ENCODE results near the gene GCN1.

DNA sequence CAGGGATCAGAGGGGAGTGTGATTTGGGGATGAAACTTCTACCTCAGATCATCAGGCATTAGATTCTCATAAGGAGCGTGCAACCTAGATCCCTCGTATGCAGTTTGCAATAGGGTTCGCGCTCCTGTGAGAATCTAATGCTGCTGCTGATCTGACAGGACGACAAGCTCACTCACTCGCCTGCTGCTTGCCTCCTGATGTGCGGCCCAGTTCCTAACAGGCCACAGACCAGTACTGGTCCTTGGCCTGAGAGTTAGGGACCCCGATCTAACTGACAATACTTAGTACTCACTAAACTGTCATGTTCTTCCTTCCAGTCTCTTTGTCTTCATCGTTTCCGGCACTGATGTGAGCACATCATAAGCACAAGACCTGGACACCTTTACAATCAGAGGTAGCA lies 11.7 kb upstream of the GCN1 start:
- TF ChIP-seq, protein P1, sequence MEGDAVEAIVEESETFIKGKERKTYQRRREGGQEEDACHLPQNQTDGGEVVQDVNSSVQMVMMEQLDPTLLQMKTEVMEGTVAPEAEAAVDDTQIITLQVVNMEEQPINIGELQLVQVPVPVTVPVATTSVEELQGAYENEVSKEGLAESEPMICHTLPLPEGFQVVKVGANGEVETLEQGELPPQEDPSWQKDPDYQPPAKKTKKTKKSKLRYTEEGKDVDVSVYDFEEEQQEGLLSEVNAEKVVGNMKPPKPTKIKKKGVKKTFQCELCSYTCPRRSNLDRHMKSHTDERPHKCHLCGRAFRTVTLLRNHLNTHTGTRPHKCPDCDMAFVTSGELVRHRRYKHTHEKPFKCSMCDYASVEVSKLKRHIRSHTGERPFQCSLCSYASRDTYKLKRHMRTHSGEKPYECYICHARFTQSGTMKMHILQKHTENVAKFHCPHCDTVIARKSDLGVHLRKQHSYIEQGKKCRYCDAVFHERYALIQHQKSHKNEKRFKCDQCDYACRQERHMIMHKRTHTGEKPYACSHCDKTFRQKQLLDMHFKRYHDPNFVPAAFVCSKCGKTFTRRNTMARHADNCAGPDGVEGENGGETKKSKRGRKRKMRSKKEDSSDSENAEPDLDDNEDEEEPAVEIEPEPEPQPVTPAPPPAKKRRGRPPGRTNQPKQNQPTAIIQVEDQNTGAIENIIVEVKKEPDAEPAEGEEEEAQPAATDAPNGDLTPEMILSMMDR (tag by site-specific recombination; IDR thresholded peaks at IDR 0.05), result no peak
- TF ChIP-seq ZBTB7A (tag by site-specific recombination; IDR thresholded peaks at IDR 0.05; ENCODE audit: low read depth) (no peak), ZNF366 (tag by site-specific recombination; conservative IDR thresholded peaks at IDR 0.05) (no peak), ZNF654 (tag by site-specific recombination; IDR thresholded peaks at IDR 0.05; ENCODE audit: low read depth) (no peak), ZNF140 (tag by site-specific recombination; IDR thresholded peaks at IDR 0.05) (no peak), ZNF146 (tag by site-specific recombination; IDR thresholded peaks at IDR 0.05) (no peak), TCF7L2 (IDR thresholded peaks at IDR 0.05; ENCODE audit: borderline replicate concordance, low read depth, low read length) (no peak), ZFP3 (tag by site-specific recombination; IDR thresholded peaks at IDR 0.05; ENCODE audit: low read depth) (no peak), ZNF274 (IDR thresholded peaks at IDR 0.05; ENCODE audit: low read length) (no peak), ZNF274 (tag by site-specific recombination; IDR thresholded peaks at IDR 0.05; ENCODE audit: borderline replicate concordance) (no peak), ZNF175 (tag by site-specific recombination; IDR thresholded peaks at IDR 0.05) (no peak)
- TF ChIP-seq, protein P2, sequence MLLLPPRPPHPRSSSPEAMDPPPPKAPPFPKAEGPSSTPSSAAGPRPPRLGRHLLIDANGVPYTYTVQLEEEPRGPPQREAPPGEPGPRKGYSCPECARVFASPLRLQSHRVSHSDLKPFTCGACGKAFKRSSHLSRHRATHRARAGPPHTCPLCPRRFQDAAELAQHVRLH (tag by site-specific recombination; IDR thresholded peaks at IDR 0.05), result no peak
